Endodermal cell (in vitro differentiated cells): Measurements from ENCODE around the gene FOXC2. TPM values are rescaled to one million over a fixed set of nuclear protein-coding genes. Genes with fewer than 3 reads are reported as not detected.

Source experiments
- DNase-seq: peaks from one replicate; pipeline ENCODE4 v3.0.0-alpha.2; 2017
- H3K27ac ChIP-seq: 2 replicates; pipeline ENCODE4 v1.5.1; 2013; ENCODE audit warnings: mild to moderate bottlenecking, low read depth, low read length, moderate library complexity
- H3K27me3 ChIP-seq: 2 replicates; pipeline ENCODE4 v1.6.1; 2013; ENCODE audit warnings: mild to moderate bottlenecking, low read length, moderate library complexity; ENCODE audit not compliant: insufficient read depth, control insufficient read depth, poor library complexity, severe bottlenecking
- H3K36me3 ChIP-seq: 2 replicates; pipeline ENCODE4 v1.7.0; 2013; ENCODE audit warnings: mild to moderate bottlenecking, low read length, moderate library complexity; ENCODE audit not compliant: control insufficient read depth, insufficient read depth
- H3K4me1 ChIP-seq: one replicate; pipeline ENCODE4 v1.7.0; 2013; ENCODE audit warnings: low read length; ENCODE audit not compliant: control insufficient read depth, insufficient read depth
- H3K4me3 ChIP-seq: 2 replicates; pipeline ENCODE4 v1.5.1; 2013; ENCODE audit warnings: mild to moderate bottlenecking, low read length, moderate library complexity
- H3K9ac ChIP-seq: 2 replicates; pipeline ENCODE4 v1.6.1; 2013; ENCODE audit warnings: mild to moderate bottlenecking, low read length, moderate library complexity; ENCODE audit not compliant: poor library complexity, severe bottlenecking; ENCODE audit errors: extremely low read depth
- H3K9me3 ChIP-seq: 2 replicates; pipeline ENCODE4 v1.6.1; 2013; ENCODE audit warnings: mild to moderate bottlenecking, low read length, moderate library complexity; ENCODE audit not compliant: control insufficient read depth
- H3K27ac Mint-ChIP-seq: 2 replicates; pipeline ENCODE4 v1.8.0; 2020; ENCODE audit warnings: mixed read lengths
- H3K27me3 Mint-ChIP-seq: 2 replicates; pipeline ENCODE4 v1.8.0; 2021; ENCODE audit warnings: mild to moderate bottlenecking, mixed read lengths; ENCODE audit not compliant: insufficient read depth
- H3K36me3 Mint-ChIP-seq: 2 replicates; pipeline ENCODE4 v1.8.0; 2020; ENCODE audit warnings: low read depth, mixed read lengths
- H3K4me1 Mint-ChIP-seq: 2 replicates; pipeline ENCODE4 v1.8.0; 2020; ENCODE audit warnings: mixed read lengths
- H3K4me3 Mint-ChIP-seq: 2 replicates; pipeline ENCODE4 v1.8.0; 2020; ENCODE audit warnings: mild to moderate bottlenecking, moderate library complexity, mixed read lengths
- H3K9me3 Mint-ChIP-seq: 2 replicates; pipeline ENCODE4 v1.8.0; 2020; ENCODE audit warnings: mild to moderate bottlenecking, mixed read lengths
- CTCF ChIP-seq: fragments of 200-600 bp; sonication (generic); conservative IDR thresholded peaks from 2 replicates; pipeline ENCODE4 v1.5.0; 2021; ENCODE audit warnings: antibody characterized with exemption, mild to moderate bottlenecking
- WGBS, 2 experiments: methylation state at CpG; one replicate each; pipeline versions ENCODE4 v1.1.5 to v1.1.7; 2013; ENCODE audit warnings: missing lambda C conversion rate in 2 of 2, mixed read lengths in 1 of 2; ENCODE audit not compliant: insufficient coverage in 1 of 2, insufficient read length in 1 of 2; 5-methylcytosine and 5-hydroxymethylcytosine counted together
- total RNA-seq, 2 donors: library from RNA; stranded (reverse); fragmentation: NEBNext Ultra II Directional in 1 of 2; extraction: Animal tissue kit (Norgen Biotek cat#: 25700) in 1 of 2; gene quantifications; 2 replicates in 1 of 2; 3 replicates in 1 of 2; pipeline ENCODE4 v1.2.1, GENCODE V29; 2021

The FOXC2 gene
- total RNA-seq, 2 donors from 2014 or later = 0.20 TPM; not detected in 1

- Histone ChIP-seq H3K9ac (no peak overlapping the region), H3K36me3 (no peaks in the 10 kb centered on the region), H3K9me3 (no peaks in the 10 kb centered on the region), H3K4me1 (no peaks in the 10 kb centered on the region), H3K27ac (no peak overlapping the region), H3K27me3 (peaks cover 29% of the 10 kb centered on the region), H3K4me3 (no peak overlapping the region)
- TF ChIP-seq CTCF = no peak
- DNase-seq = peak; percentile 31
- WGBS, 2 experiments = 91% methylated on average over 4 to 6 of the region's 6 CpGs
- Mint-ChIP-seq H3K9me3 (no peaks in the 10 kb centered on the region), H3K4me1 (no peaks in the 10 kb centered on the region), H3K27ac (no peak overlapping the region), H3K27me3 (peaks cover 24% of the 10 kb centered on the region), H3K36me3 (no peaks in the 10 kb centered on the region), H3K4me3 (no peak overlapping the region)
Observed at GRCh38 chr16:86524029-86524428, 42.6 kb upstream of the FOXC2 start.

DNA sequence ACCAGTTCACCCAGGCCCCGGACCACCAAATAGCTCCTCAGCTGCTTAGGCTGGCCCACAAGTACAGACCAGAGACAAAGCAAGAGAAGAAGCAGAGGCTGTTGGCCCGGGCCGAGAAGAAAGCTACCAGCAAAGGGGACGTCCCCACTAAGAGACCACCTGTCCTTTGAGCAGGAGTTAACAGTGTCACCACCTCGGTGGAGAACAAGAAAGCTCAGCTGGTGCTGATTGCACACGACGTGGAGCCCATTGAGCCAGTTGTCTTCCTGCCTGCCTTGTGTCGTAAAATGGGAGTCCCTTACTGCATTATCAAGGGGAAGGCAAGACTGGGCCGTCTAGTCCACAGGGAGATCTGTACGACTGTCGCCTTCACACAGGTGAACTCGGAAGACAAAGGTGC, 40.9 kb upstream of the FOXC2 start:
- peaks cover 14% of the 10 kb centered on the region for H3K27me3 ChIP-seq
- no peak overlapping the region for H3K4me3 ChIP-seq
- 68 to 70% methylated on average over 9 to 12 of the region's 12 CpGs for WGBS, 2 experiments
- Mint-ChIP-seq H3K27ac (no peak overlapping the region), H3K27me3 (peaks cover 11% of the 10 kb centered on the region), H3K36me3 (peaks cover 1% of the 10 kb centered on the region), H3K4me3 (no peak overlapping the region), H3K4me1 (no peaks in the 10 kb centered on the region), H3K9me3 (no peaks in the 10 kb centered on the region)
- H3K4me1 ChIP-seq = no peaks in the 10 kb centered on the region
- H3K27ac ChIP-seq = no peak overlapping the region
- H3K36me3 ChIP-seq = no peaks in the 10 kb centered on the region
- H3K9ac ChIP-seq = no peak overlapping the region
- no peaks in the 10 kb centered on the region for H3K9me3 ChIP-seq
- DNase-seq = peak; percentile 22
- no peak for TF ChIP-seq CTCF

GRCh38 chr16:86527366-86527765, 39.3 kb upstream of the FOXC2 start:
- Mint-ChIP-seq H3K27me3 (peaks cover 1% of the 10 kb centered on the region), H3K4me3 (no peak overlapping the region)

More at GRCh38 chr16:86527366-86527765, 39.3 kb upstream of the FOXC2 start:
- Histone ChIP-seq H3K36me3 (no peaks in the 10 kb centered on the region), H3K9me3 (no peaks in the 10 kb centered on the region), H3K9ac (no peak overlapping the region), H3K4me1 (no peaks in the 10 kb centered on the region), H3K27ac (no peak overlapping the region), H3K4me3 (no peak overlapping the region), H3K27me3 (peaks cover 7% of the 10 kb centered on the region)
- peak; percentile 37 for DNase-seq
- no peak for TF ChIP-seq CTCF
- Mint-ChIP-seq H3K4me1 (no peaks in the 10 kb centered on the region), H3K36me3 (peaks cover 1% of the 10 kb centered on the region), H3K27ac (no peak overlapping the region), H3K9me3 (no peaks in the 10 kb centered on the region)
- WGBS, 2 experiments = 90 to 99% methylated on average over 12 to 13 of the region's 15 CpGs
